ENCODE results near the gene CST9.

GRCh38 chr20:23653400-23653938 lies 47.8 kb upstream of the CST9 start:
- TF ChIP-seq JUN (IDR thresholded peaks at IDR 0.05) (no peak), NR3C1 (IDR thresholded peaks at IDR 0.05) (no peak), CEBPB (IDR thresholded peaks at IDR 0.05) (no peak), EHMT2 (IDR thresholded peaks at IDR 0.05; ENCODE audit: low read depth) (no peak), RAD21 (conservative IDR thresholded peaks at IDR 0.05 in 1 of 2, IDR thresholded peaks at IDR 0.05 in 1 of 2) (no peak), ESRRA (IDR thresholded peaks at IDR 0.05; ENCODE audit: borderline replicate concordance, low read length) (no peak), KDM1A (IDR thresholded peaks at IDR 0.05; ENCODE audit: low read depth) (no peak), NFE2L2 (conservative IDR thresholded peaks at IDR 0.05; ENCODE audit: low read length) (no peak), PHF8 (IDR thresholded peaks at IDR 0.05; ENCODE audit: borderline replicate concordance, low read depth) (no peak)
- TF ChIP-seq, protein P1, sequence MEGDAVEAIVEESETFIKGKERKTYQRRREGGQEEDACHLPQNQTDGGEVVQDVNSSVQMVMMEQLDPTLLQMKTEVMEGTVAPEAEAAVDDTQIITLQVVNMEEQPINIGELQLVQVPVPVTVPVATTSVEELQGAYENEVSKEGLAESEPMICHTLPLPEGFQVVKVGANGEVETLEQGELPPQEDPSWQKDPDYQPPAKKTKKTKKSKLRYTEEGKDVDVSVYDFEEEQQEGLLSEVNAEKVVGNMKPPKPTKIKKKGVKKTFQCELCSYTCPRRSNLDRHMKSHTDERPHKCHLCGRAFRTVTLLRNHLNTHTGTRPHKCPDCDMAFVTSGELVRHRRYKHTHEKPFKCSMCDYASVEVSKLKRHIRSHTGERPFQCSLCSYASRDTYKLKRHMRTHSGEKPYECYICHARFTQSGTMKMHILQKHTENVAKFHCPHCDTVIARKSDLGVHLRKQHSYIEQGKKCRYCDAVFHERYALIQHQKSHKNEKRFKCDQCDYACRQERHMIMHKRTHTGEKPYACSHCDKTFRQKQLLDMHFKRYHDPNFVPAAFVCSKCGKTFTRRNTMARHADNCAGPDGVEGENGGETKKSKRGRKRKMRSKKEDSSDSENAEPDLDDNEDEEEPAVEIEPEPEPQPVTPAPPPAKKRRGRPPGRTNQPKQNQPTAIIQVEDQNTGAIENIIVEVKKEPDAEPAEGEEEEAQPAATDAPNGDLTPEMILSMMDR (IDR thresholded peaks at IDR 0.05), result no peak

All from A549 (cell line).